GM15510 (cell line): ENCODE measurements around the gene TCF25.

ENCODE experiments used
- POLR2A ChIP-seq: IDR thresholded peaks from 3 replicates; pipeline ENCODE4 v1.6.1; 2011; ENCODE audit warnings: borderline replicate concordance; ENCODE audit not compliant: insufficient read length; ENCODE audit errors: extremely low read depth

The TCF25 gene

DNA sequence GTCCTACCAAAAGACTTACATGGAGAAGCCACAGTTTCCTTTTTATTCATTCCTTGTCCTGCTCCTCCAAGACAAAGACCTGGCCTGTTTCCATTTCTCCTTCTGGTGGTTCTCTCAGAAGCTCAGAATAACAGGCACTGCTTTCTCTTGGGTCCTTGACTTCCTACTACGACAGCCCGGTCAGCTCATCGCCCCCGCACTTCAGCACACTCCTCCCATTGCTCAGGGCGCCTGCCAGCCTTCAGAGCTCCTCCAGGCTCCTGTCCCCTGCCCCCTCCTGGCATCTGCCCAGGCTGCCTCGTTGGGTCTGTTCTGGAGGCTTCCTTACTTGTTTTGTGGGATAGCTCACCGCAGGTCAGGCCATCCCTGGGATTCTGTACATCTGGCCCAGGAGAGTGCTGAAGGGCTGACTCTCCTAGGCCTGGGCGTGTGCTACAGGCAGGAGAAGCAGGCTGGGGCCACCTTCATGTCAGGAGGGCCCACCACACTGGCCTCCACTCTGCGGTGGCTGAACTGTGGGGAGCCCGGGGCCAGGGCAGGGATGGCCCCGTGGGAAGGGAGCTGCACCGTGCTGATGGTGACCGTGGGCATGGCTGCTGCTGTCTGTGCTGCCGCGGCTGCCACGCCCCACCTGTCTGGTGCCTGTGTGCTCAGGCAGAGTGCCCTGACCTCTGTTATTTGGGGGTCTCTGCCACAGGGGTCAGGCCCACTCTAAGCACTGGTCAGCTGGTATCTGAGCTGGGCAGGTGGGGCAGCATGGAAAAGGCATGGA lies 17.7 kb downstream of the TCF25 start:
- TF ChIP-seq POLR2A: no peak

- no peak for TF ChIP-seq POLR2A
Measured at GRCh38 chr16:89892055-89892630, 18.8 kb downstream of the TCF25 start.

GRCh38 chr16:89892635-89893034 lies 19.2 kb downstream of the TCF25 start:
- TF ChIP-seq POLR2A: no peak

GRCh38 chr16:89893642-89894548 lies 20.5 kb downstream of the TCF25 start:
- TF ChIP-seq POLR2A: no peak

- no peak for TF ChIP-seq POLR2A
Measured at GRCh38 chr16:89895482-89896250, 22.3 kb downstream of the TCF25 start.

- TF ChIP-seq POLR2A: no peak
Measured at GRCh38 chr16:89897204-89897603, 23.8 kb downstream of the TCF25 start.

DNA sequence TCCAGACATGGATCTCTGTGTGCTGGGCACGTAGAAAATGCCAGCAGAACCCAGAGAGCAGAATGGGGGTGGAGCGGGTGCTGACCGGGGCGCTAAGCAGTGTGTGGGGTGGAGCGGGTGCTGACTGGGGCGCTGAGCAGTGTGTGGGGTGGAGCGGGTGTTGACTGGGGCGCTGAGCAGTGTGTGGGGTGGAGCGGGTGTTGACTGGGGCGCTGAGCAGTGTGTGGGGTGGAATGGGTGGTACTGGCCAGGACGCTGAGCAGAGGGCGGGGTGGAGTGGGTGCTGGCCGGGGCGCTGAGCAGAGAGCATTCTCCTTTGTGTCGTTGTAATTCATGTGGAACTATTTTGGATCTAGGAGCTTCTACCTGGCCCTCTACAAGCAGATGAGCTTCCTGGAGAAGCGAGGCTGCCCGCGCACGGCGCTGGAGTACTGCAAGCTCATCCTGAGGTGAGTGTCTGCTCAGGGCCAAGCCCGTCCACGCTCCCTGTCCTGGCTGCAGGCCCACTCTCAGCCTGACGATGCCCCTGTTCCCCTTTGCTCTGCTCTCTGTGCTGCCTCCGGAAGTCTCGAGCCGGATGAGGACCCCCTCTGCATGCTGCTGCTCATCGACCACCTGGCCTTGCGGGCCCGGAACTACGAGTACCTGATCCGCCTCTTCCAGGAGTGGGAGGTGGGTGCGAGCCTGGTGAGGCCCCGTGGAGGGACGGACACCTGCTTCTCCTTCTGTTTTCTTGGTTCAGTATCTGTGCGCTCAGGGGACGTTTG lies 25.0 kb downstream of the TCF25 start:
- no peak for TF ChIP-seq POLR2A

GRCh38 chr16:89899879-89900481 lies 26.6 kb downstream of the TCF25 start:
- TF ChIP-seq POLR2A: no peak

GRCh38 chr16:89900885-89901284 lies 27.5 kb downstream of the TCF25 start:
- no peak for TF ChIP-seq POLR2A

DNA sequence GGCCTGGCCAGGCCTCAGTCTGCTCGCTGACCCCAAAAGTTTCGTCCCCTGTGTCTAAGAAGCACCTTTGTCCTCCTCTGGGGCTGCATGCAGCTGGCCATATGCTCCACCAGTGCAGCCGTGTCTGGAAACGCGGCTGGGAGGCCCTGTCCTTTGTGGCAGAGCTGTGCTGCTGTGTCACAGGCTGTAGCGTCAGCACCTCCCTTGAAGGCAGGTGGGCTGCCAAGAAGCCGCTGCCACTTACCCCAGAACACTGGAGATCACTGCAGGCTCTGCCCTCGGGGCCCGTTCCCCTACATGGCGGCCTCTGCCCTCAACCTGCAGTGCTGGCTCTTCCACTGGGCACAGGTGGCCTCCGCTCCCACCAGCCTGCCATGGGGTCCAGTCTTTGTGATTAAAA lies 29.6 kb downstream of the TCF25 start:
- TF ChIP-seq POLR2A: no peak

DNA sequence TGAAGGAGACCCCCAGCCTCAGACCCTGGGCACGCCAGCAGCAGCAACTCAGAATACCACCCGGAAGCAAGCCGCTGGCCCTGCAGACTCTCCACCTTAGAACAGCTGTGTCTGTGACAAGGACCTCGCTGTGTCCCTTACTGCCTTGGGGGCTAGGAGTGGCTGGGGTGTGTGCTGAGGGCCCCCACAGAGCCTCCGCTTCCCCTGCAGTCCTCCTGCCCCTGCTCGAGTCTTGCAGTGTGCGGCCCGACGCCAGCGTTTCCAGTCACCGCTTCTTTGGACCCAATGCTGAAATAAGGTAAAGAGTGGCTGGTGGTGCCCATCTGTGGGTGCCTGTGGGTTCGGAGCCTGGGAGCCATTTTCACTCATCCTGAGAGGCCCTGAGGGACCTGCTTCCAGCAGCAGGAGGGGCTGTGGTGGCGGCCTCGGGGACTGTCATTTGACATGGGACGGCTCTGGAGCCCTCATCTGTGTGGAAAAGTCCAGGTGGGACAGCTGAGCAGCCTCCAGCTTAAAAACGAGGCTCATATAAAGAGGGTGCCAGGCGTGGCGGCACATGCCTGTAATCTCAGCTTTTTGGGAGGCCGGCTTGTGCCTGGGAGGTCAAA lies 30.6 kb downstream of the TCF25 start:
- no peak for TF ChIP-seq POLR2A

GRCh38 chr16:89904606-89905510 lies 31.5 kb downstream of the TCF25 start:
- TF ChIP-seq POLR2A: no peak
